Thyroid gland (tissue), 4 donors: ENCODE data around the gene LRRC59.

Experiments used
- CTCF ChIP-seq, 6 experiments: fragments of 200-600 bp in 3 of 6; fragments of 450-650 bp in 3 of 6; sonication (generic) in 3 of 6; IDR thresholded peaks; one replicate each; pipeline ENCODE4 v1.5.1; 2016 to 2019; ENCODE audit warnings: antibody characterized with exemption in 6 of 6, mild to moderate bottlenecking in 2 of 6, inconsistent platforms in 1 of 6, moderate library complexity in 1 of 6
- POLR2A ChIP-seq, 2 donors: fragments of 450-650 bp; IDR thresholded peaks; one replicate each; pipeline ENCODE4 v1.6.1; 2017; ENCODE audit warnings: antibody characterized with exemption in 2 of 2, mild to moderate bottlenecking in 2 of 2, moderate library complexity in 1 of 2

- TF ChIP-seq CTCF (IDR thresholded peaks at IDR 0.05) (no peak), POLR2A (IDR thresholded peaks at IDR 0.05) (no peak)
Observed at GRCh38 chr17:50363217-50364060, 33.9 kb downstream of the LRRC59 start.
